Breast epithelium (tissue), 3 donors: ENCODE results near the gene GALNT6.

ENCODE experiments used
- CTCF ChIP-seq, 3 donors: fragments of 450-650 bp; IDR thresholded peaks; one replicate each; pipeline ENCODE4 v1.5.1; 2016 to 2017; ENCODE audit warnings: antibody characterized with exemption in 3 of 3, mild to moderate bottlenecking in 3 of 3, moderate library complexity in 3 of 3
- POLR2AphosphoS5 ChIP-seq, 3 donors: sonication (generic); formaldehyde crosslinking; IDR thresholded peaks; one replicate each; pipeline ENCODE4 v1.6.1; 2017; ENCODE audit warnings: antibody characterized with exemption in 3 of 3

GRCh38 chr12:51358496-51358895 is 32.7 kb downstream of the GALNT6 start:
- TF ChIP-seq POLR2AphosphoS5 (IDR thresholded peaks at IDR 0.05) = no peak
- no peak for TF ChIP-seq CTCF (IDR thresholded peaks at IDR 0.05)
